Epithelial cell of esophagus (primary cell): ENCODE results near the gene PICALM.
A peak's percentile ranks its signal among the peaks of the same experiment; 100 is the strongest.

Source experiments
- DNase-seq: peaks from one replicate; pipeline ENCODE4 v3.0.0; 2010; ENCODE audit warnings: low read depth
- H3K4me3 ChIP-seq: 2 replicates; pipeline ENCODE4 v1.5.1; 2011; ENCODE audit warnings: mild to moderate bottlenecking, low read length, control low read depth
- TF ChIP-seq, protein P1 (sequence below): IDR thresholded peaks from 2 replicates; pipeline ENCODE4 v1.5.1; 2011; ENCODE audit warnings: low read depth, mild to moderate bottlenecking, low read length, control low read depth, inconsistent platforms; ENCODE audit not compliant: insufficient read depth; ENCODE audit errors: missing control alignments

Gene PICALM

DNA sequence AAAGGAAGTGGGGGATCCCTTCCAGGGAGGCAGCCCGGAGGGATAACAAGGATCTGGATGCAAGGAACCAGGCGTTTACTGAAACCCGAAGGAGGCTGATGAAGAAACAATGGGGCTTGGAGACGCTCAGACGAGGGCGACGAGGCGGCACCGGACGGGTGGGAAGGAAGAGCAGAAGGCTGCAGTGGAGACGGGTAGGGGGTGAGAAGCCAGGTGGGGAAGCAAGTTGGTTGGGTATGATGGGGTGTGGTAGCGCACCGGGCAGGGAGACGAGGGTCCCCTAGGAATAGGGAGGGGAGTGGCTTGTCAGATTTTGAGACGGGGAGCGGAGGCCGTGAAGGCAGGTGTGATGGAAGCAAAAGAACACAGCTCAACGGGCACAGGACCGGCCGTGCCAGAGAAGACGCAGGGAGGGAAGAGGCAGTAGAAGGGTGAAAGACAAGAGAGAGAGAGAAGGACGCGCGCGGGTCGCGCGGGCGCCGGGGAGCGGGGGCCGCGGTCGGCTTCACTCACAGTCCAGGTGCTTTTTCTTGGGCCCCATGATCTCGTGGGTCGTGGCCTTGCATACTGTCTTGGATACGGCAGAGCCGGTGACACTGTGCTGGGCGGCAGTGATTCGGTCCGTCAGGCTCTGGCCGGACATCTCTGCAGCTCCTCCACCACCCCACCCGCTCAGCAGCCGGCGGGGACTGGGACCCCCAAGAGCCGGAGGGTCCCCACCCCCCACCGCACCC, 579 bp downstream of the PICALM start:
- TF ChIP-seq, protein P1, sequence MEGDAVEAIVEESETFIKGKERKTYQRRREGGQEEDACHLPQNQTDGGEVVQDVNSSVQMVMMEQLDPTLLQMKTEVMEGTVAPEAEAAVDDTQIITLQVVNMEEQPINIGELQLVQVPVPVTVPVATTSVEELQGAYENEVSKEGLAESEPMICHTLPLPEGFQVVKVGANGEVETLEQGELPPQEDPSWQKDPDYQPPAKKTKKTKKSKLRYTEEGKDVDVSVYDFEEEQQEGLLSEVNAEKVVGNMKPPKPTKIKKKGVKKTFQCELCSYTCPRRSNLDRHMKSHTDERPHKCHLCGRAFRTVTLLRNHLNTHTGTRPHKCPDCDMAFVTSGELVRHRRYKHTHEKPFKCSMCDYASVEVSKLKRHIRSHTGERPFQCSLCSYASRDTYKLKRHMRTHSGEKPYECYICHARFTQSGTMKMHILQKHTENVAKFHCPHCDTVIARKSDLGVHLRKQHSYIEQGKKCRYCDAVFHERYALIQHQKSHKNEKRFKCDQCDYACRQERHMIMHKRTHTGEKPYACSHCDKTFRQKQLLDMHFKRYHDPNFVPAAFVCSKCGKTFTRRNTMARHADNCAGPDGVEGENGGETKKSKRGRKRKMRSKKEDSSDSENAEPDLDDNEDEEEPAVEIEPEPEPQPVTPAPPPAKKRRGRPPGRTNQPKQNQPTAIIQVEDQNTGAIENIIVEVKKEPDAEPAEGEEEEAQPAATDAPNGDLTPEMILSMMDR: no peak
- peak overlapping the region; percentile 85 for H3K4me3 ChIP-seq
- peak; percentile 35 for DNase-seq

DNA sequence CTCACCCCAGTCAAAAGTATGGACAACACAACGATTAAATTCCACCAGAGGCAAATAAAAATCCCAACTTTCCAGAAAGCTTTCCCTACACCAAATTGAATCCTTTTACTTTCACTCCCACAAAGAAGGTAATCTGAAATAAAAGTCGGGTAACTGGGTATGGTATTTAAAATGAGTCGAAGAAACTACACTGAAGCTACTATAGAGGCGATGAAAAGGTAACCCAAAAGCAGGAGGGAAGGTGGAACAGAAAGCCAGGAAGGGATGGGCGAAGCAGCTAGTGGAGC, 1.1 kb downstream of the PICALM start:
- DNase-seq: no peak
- TF ChIP-seq, protein P1: no peak
- peak overlapping the region; percentile 85 for H3K4me3 ChIP-seq

DNA sequence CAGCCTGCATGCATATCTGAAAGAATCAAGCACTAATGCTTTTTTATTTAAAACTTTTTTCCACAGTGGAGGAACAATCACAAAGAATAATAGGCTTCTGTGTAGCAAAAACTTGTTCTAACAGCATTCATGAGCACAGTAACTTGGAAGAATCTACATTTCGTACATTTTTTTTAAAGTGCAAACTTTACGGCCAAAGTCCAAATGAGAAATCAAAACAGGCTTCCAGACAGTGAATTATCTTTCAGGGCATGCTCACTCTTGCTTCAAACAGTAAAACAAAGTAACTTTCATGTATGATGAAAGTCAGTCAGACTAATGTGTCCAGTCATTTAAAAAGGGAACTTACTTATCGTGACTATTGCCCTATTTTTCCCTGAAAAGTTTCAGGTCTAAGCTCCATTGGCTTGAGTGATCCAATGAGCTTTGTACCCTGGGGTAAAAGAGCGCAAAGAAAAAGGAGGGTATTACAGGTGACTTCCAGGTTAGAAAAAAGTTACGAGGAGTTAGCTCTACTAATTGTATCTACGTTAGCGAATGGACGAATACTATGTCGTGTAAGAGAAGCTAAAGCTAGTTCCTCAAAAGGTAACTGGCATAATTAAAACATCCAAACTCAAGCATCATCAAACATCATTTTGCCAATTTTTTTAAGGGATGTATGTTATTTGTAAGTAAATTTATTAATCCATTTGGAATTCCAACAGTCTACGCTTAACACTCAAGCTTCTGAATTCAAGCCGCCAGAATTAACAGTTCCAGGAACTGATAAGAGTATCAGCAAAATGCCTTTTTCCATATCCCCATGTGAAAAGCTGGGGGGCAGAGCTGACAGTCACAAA, 1.7 kb downstream of the PICALM start:
- H3K4me3 ChIP-seq: peak overlapping the region; percentile 85
- TF ChIP-seq, protein P1: no peak
- DNase-seq: peak; percentile 42

DNA sequence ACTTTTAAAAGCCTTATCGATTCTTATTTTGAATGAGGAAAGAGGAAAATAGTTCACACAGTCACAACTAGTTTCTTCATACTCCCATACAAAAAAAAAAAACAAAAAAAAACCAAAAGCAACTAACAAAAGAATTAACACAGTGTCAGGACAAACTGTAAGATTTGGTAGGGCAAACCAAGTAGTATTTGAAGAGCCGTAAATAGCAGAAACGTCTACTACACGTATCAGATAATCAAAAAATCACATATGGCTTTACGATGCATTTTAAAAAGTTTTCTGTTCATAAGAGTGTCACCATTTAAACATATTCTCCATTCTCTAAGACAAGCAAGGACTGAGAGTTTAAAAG, 2.3 kb downstream of the PICALM start:
- H3K4me3 ChIP-seq: peak overlapping the region; percentile 85
- DNase-seq: no peak
- TF ChIP-seq, protein P1: no peak

DNA sequence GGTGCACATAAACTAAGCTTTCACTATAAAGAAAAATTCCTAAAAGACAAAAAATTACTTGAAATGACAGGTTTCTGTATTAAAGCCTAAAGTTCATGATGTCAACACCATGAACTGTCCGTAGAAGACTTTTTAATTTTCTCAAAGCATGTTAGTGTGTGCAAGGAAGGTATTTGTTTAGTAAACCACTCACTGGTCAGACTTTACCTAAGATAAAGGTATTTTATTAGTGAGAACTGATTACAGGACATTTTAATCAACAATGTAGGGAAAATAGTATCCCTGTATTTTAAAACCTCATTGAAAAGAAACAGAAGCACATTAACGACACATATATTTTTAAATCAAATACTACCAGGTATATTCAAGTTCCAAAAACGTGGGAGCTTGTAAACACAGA, 2.9 kb downstream of the PICALM start:
- peak overlapping the region; percentile 85 for H3K4me3 ChIP-seq
- TF ChIP-seq, protein P1: no peak
- no peak for DNase-seq

DNA sequence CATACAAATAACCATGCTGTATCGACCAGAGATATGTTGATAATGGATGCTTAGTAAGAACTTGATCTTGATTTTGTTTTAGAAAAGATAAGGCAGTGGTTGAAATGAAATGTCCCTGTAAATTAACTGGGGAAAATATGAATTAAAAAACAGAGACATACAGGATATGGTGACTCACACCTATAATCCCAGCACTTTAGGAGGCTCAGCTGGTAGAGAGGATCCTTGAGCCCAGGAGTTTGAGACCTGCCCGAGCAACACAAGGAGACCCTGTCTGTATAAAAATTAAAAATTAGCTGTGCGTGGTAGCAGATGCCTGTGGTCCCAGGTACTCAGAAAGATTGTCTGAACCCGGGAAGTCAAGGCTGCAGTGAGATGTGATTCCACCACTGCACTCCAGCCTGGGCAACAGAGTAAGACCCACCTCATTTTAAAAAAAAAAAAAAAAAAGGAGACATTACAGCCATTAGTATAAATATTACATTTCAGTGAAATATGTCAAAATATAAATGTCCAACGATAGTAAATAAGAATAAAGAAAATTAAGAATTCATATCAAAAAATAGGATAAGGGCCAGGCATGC, 4.6 kb downstream of the PICALM start:
- TF ChIP-seq, protein P1: no peak
- peak; percentile 68 for DNase-seq

More for the DNA sequence above, 4.6 kb downstream of the PICALM start:
- H3K4me3 ChIP-seq: peak overlapping the region; percentile 18
